ENCODE measurements around the gene ZNF277.

The ZNF277 gene

GRCh38 chr7:112160771-112161150 is 45.7 kb upstream of the ZNF277 start:
- Histone ChIP-seq H3K9ac (no peak overlapping the region), H3K4me1 (ENCODE audit: low read depth, poor library complexity, severe bottlenecking) (peaks cover 10% of the 10 kb centered on the region), H3K27me3 (ENCODE audit: insufficient read depth, low read depth) (no peaks in the 10 kb centered on the region), H3K79me2 (ENCODE audit: insufficient read depth, low read depth) (no peaks in the 10 kb centered on the region), H3K36me3 (ENCODE audit: insufficient read depth) (no peaks in the 10 kb centered on the region), H2AFZ (ENCODE audit: low read depth) (no peak overlapping the region), H4K20me1 (ENCODE audit: insufficient read depth) (no peaks in the 10 kb centered on the region), H3K4me3 (IDR thresholded peaks at IDR 0.05; ENCODE audit: insufficient read depth, low read depth, low read length) (no peak overlapping the region), H3K27ac (no peak overlapping the region), H3K4me2 (no peak overlapping the region)
- TF ChIP-seq CTCF (conservative IDR thresholded peaks at IDR 0.05; ENCODE audit: low read depth, low read length): no peak

- Histone ChIP-seq H3K79me2 (ENCODE audit: insufficient read depth, low read depth) (no peaks in the 10 kb centered on the region), H3K4me3 (IDR thresholded peaks at IDR 0.05; ENCODE audit: insufficient read depth, low read depth, low read length) (no peak overlapping the region), H3K27me3 (ENCODE audit: insufficient read depth, low read depth) (no peaks in the 10 kb centered on the region), H3K27ac (no peak overlapping the region), H3K4me2 (no peak overlapping the region), H2AFZ (ENCODE audit: low read depth) (no peak overlapping the region), H3K4me1 (ENCODE audit: low read depth, poor library complexity, severe bottlenecking) (peaks cover 10% of the 10 kb centered on the region), H3K36me3 (ENCODE audit: insufficient read depth) (no peaks in the 10 kb centered on the region), H3K9ac (no peak overlapping the region), H4K20me1 (ENCODE audit: insufficient read depth) (no peaks in the 10 kb centered on the region)
- no peak for TF ChIP-seq CTCF (conservative IDR thresholded peaks at IDR 0.05; ENCODE audit: low read depth, low read length)
These were observed 45.0 kb upstream of the ZNF277 start for GRCh38 chr7:112161253-112162141.

- Histone ChIP-seq H4K20me1 (ENCODE audit: insufficient read depth) (no peaks in the 10 kb centered on the region), H3K9ac (no peak overlapping the region), H3K4me2 (no peak overlapping the region), H3K4me3 (IDR thresholded peaks at IDR 0.05; ENCODE audit: insufficient read depth, low read depth, low read length) (no peak overlapping the region), H3K36me3 (ENCODE audit: insufficient read depth) (no peaks in the 10 kb centered on the region), H3K27ac (no peak overlapping the region), H3K4me1 (ENCODE audit: low read depth, poor library complexity, severe bottlenecking) (peaks cover 2% of the 10 kb centered on the region), H2AFZ (ENCODE audit: low read depth) (no peak overlapping the region), H3K27me3 (ENCODE audit: insufficient read depth, low read depth) (no peaks in the 10 kb centered on the region), H3K79me2 (ENCODE audit: insufficient read depth, low read depth) (no peaks in the 10 kb centered on the region)
- no peak for TF ChIP-seq CTCF (conservative IDR thresholded peaks at IDR 0.05; ENCODE audit: low read depth, low read length)
These were observed 44.2 kb upstream of the ZNF277 start for GRCh38 chr7:112162142-112162766.

- Histone ChIP-seq H3K79me2 (ENCODE audit: insufficient read depth, low read depth) (no peaks in the 10 kb centered on the region), H3K27me3 (ENCODE audit: insufficient read depth, low read depth) (no peaks in the 10 kb centered on the region), H3K4me1 (ENCODE audit: low read depth, poor library complexity, severe bottlenecking) (no peaks in the 10 kb centered on the region), H2AFZ (ENCODE audit: low read depth) (no peak overlapping the region), H4K20me1 (ENCODE audit: insufficient read depth) (no peaks in the 10 kb centered on the region), H3K4me2 (no peak overlapping the region), H3K36me3 (ENCODE audit: insufficient read depth) (no peaks in the 10 kb centered on the region), H3K27ac (no peak overlapping the region), H3K9ac (no peak overlapping the region), H3K4me3 (IDR thresholded peaks at IDR 0.05; ENCODE audit: insufficient read depth, low read depth, low read length) (no peak overlapping the region)
- TF ChIP-seq CTCF (conservative IDR thresholded peaks at IDR 0.05; ENCODE audit: low read depth, low read length): no peak
These were observed 43.5 kb upstream of the ZNF277 start for GRCh38 chr7:112162784-112163506.

Measured in KMS-11 (cell line).